Measurements from ENCODE around the gene TMEM132A. TPM values are rescaled to one million over a fixed set of nuclear protein-coding genes. Genes with fewer than 3 reads are reported as not detected.

TMEM132A gene
- polyA plus RNA-seq, 1 of the 3 experiments (the other 2 are of a cell fraction): 66.9 TPM

GRCh38 chr11:60890696-60891095 lies 33.6 kb upstream of the TMEM132A start:
- WGBS (ENCODE audit: low lambda C conversion rate): 57% methylated on average over 3 of the region's 5 CpGs
- TF ChIP-seq MAX (IDR thresholded peaks at IDR 0.05; ENCODE audit: low read depth): no peak
- no peak for TF ChIP-seq EZH2phosphoT487 (IDR thresholded peaks at IDR 0.05; ENCODE audit: borderline replicate concordance, low read depth)
- no peak for TF ChIP-seq RAD21 (IDR thresholded peaks at IDR 0.05; ENCODE audit: low read length)
- no peak for TF ChIP-seq GABPA (IDR thresholded peaks at IDR 0.05; ENCODE audit: low read depth)
- Histone ChIP-seq H3K9me3 (no peaks in the 10 kb centered on the region), H3K36me3 (replicated peaks in 1 of 2; ENCODE audit: control insufficient read depth in 1 of 2, insufficient read depth in 2 of 2, low read length in 1 of 2) (peaks cover 25 to 34% of the 10 kb centered on the region in 2 experiments), H3K4me2 (no peak overlapping the region), H3K27me3 (ENCODE audit: insufficient read depth) (no peaks in the 10 kb centered on the region), H3K27ac (ENCODE audit: low read depth in 2 of 2, low read length in 1 of 2) (no peak overlapping the region), H3K9ac (no peak overlapping the region), H3K9me2 (no peaks in the 10 kb centered on the region), H3K4me3 (ENCODE audit: low read depth in 2 of 2, low read length in 1 of 2) (no peak overlapping the region), H2AFZ (ENCODE audit: low read depth) (no peak overlapping the region), H3K79me2 (ENCODE audit: insufficient read depth) (no peaks in the 10 kb centered on the region), H3F3A (replicated peaks; ENCODE audit: insufficient read depth) (peaks cover 3% of the 10 kb centered on the region), H3K4me1 (ENCODE audit: control insufficient read depth in 1 of 2, insufficient read depth in 2 of 2, low read depth in 1 of 2, low read length in 1 of 2) (peaks cover 0 to 11% of the 10 kb centered on the region in 2 experiments; a peak in 1 of 4 replicates), H4K20me1 (ENCODE audit: insufficient read depth) (no peaks in the 10 kb centered on the region)
- ChIA-PET POLR2A (no interaction called here), CTCF (interaction anchor here (0.7 to 21.9 kb wide), 3 partner anchors 8 to 828 kb away, joined by 3 to 550 read pairs (median 55); partner anchors contain the start of gene CCDC86)
- DNase-seq: no peak

GRCh38 chr11:60891103-60891741 lies 33.0 kb upstream of the TMEM132A start:
- Histone ChIP-seq H3K9ac (no peak overlapping the region), H3K36me3 (replicated peaks in 1 of 2; ENCODE audit: control insufficient read depth in 1 of 2, insufficient read depth in 2 of 2, low read length in 1 of 2) (peaks cover 31 to 39% of the 10 kb centered on the region in 2 experiments), H4K20me1 (ENCODE audit: insufficient read depth) (no peaks in the 10 kb centered on the region), H3K79me2 (ENCODE audit: insufficient read depth) (no peaks in the 10 kb centered on the region), H3K4me1 (ENCODE audit: control insufficient read depth in 1 of 2, insufficient read depth in 2 of 2, low read depth in 1 of 2, low read length in 1 of 2) (peaks cover 0 to 11% of the 10 kb centered on the region in 2 experiments; a peak in 1 of 4 replicates), H3K4me3 (ENCODE audit: low read depth in 2 of 2, low read length in 1 of 2) (no peak overlapping the region), H3K4me2 (no peak overlapping the region), H3K9me2 (no peaks in the 10 kb centered on the region), H3K27me3 (ENCODE audit: insufficient read depth) (no peaks in the 10 kb centered on the region), H3K9me3 (no peaks in the 10 kb centered on the region), H3K27ac (ENCODE audit: low read depth in 2 of 2, low read length in 1 of 2) (peak overlapping the region in 1 of 2 experiments; percentile 3; a peak in 1 of 4 replicates), H3F3A (replicated peaks; ENCODE audit: insufficient read depth) (peaks cover 3% of the 10 kb centered on the region), H2AFZ (ENCODE audit: low read depth) (no peak overlapping the region)
- ChIA-PET CTCF (interaction anchor here (1.6 to 21.9 kb wide), 3 partner anchors 7 to 116 kb away, joined by 5 to 550 read pairs (median 55); partner anchors contain the start of gene CCDC86), POLR2A (no interaction called here)
- no peak for DNase-seq
- WGBS (ENCODE audit: low lambda C conversion rate): 96% methylated on average over 6 of the region's 7 CpGs
- TF ChIP-seq ZBTB33 (IDR thresholded peaks at IDR 0.05; ENCODE audit: borderline replicate concordance, low read depth) (no peak), PBX3 (IDR thresholded peaks at IDR 0.05) (no peak), MEF2A (IDR thresholded peaks at IDR 0.05; ENCODE audit: borderline replicate concordance, low read depth) (no peak), NRF1 (IDR thresholded peaks at IDR 0.05; ENCODE audit: low read depth, low read length) (no peak), USF2 (IDR thresholded peaks at IDR 0.05; ENCODE audit: borderline replicate concordance, low read depth, low read length) (no peak), FOXJ3 (CRISPR knock-in tag; IDR thresholded peaks at IDR 0.05) (no peak), USF1 (IDR thresholded peaks at IDR 0.05; ENCODE audit: borderline replicate concordance, low read depth) (no peak), CHD2 (IDR thresholded peaks at IDR 0.05; ENCODE audit: low read length, partially characterized antibody) (no peak), FOXM1 (IDR thresholded peaks at IDR 0.05; ENCODE audit: low read depth) (no peak), MXI1 (IDR thresholded peaks at IDR 0.05; ENCODE audit: low read depth, low read length) (no peak), YY1 (IDR thresholded peaks at IDR 0.05; ENCODE audit: low read depth) (no peak), RCOR1 (IDR thresholded peaks at IDR 0.05; ENCODE audit: low read length) (no peak), SMC3 (IDR thresholded peaks at IDR 0.05; ENCODE audit: low read depth, low read length) (no peak), IRF3 (IDR thresholded peaks at IDR 0.05; ENCODE audit: low read depth, low read length) (no peak), FOSL2 (IDR thresholded peaks at IDR 0.05; ENCODE audit: borderline replicate concordance, low read depth) (no peak), RFX5 (IDR thresholded peaks at IDR 0.05; ENCODE audit: low read length) (no peak), SIN3A (IDR thresholded peaks at IDR 0.05; ENCODE audit: borderline replicate concordance, low read depth, low read length) (no peak)
